NCI-H1092 (cell line): ENCODE measurements around the gene CFHR4.
"Not testable (repeated sequence)": the region's sequence is repeated elsewhere in the genome, so short reads cannot be mapped to it uniquely, and the experiment has no call there.

Source experiments
- DNase-seq: peaks from one replicate; lab custom pipeline; 2025; lab: John Stamatoyannopoulos, UW

The CFHR4 gene

GRCh38 chr1:196941474-196941873 lies 53.6 kb downstream of the CFHR4 start:
- not testable (repeated sequence) for DNase-seq

- not testable (repeated sequence) for DNase-seq
Observed at GRCh38 chr1:196943568-196943967, 55.7 kb downstream of the CFHR4 start, which contains the start of gene CFHR2. Gene CFHR2, plus strand, starts transcription at chr1:196943738. Its CDS starts 143 bp downstream, at chr1:196943881.

GRCh38 chr1:196951711-196952394 lies 64.0 kb downstream of the CFHR4 start:
- no peak for DNase-seq

GRCh38 chr1:196954778-196955177 lies 66.9 kb downstream of the CFHR4 start:
- no peak for DNase-seq

GRCh38 chr1:196955926-196956325 lies 68.1 kb downstream of the CFHR4 start:
- DNase-seq, result no peak

- DNase-seq, result no peak
Observed at GRCh38 chr1:196960854-196961253, 73.0 kb downstream of the CFHR4 start.
